ENCODE data around the gene TIMELESS. TPM values are rescaled to one million over a fixed set of nuclear protein-coding genes. Genes with fewer than 3 reads are reported as not detected.
A peak's percentile ranks its signal among the peaks of the same experiment; 100 is the strongest.

The TIMELESS gene
- total and polyA plus RNA-seq, 9 of the 15 experiments (the other 6 are each of a cell fraction or from before 2014, with no cell fraction given), result 11.9 to 59.2 (median 35.8) TPM

- no peak for TF ChIP-seq PATZ1 (CRISPR knock-in tag; IDR thresholded peaks at IDR 0.05; ENCODE audit: borderline replicate concordance)
- peak in 1 of 2 experiments; percentile 11; a peak in 2 of 4 replicates for TF ChIP-seq RAD21 (CRISPR knock-in tag; conservative IDR thresholded peaks at IDR 0.05 in 1 of 2, IDR thresholded peaks at IDR 0.05 in 1 of 2)
- TF ChIP-seq THRB (CRISPR knock-in tag; conservative IDR thresholded peaks at IDR 0.05), result no peak
- no peak for TF ChIP-seq ZBTB9 (CRISPR knock-in tag; IDR thresholded peaks at IDR 0.05)
- no peak for TF ChIP-seq ZNF592 (IDR thresholded peaks at IDR 0.05)
- TF ChIP-seq ZNF395 (CRISPR knock-in tag; IDR thresholded peaks at IDR 0.05), result 0 out of 2 replicates have a peak, but pooled peaks have one; percentile 50
- no peak for TF ChIP-seq TAF15 (IDR thresholded peaks at IDR 0.05; ENCODE audit: low read depth, low read length)
- no peak for TF ChIP-seq SNRNP70 (optimal IDR thresholded peaks at IDR 0.05; ENCODE audit: low read depth, low read length)
- TF ChIP-seq TAF1 (IDR thresholded peaks at IDR 0.05; ENCODE audit: control insufficient read depth, extremely low read depth, insufficient read depth, low read length, severe bottlenecking), result peak; percentile 97
- no peak for TF ChIP-seq MIER1 (IDR thresholded peaks at IDR 0.05; ENCODE audit: low read depth)
Observed at GRCh38 chr12:56468216-56469006, 19.2 kb upstream of the TIMELESS start, which contains the start of gene SPRYD4 (continued).
